HG03045 (cell line): ENCODE data around the gene C22orf42.
"Not testable (repeated sequence)": the region's sequence is repeated elsewhere in the genome, so short reads cannot be mapped to it uniquely, and the experiment has no call there.

Source experiments
- ATAC-seq: cut with Tn5 transposase; IDR thresholded peaks from one replicate; pipeline ENCODE4 v1.9.1; 2021; ENCODE audit warnings: mild to moderate bottlenecking, moderate library complexity; ENCODE audit not compliant: unreplicated experiment

The C22orf42 gene

GRCh38 chr22:32185821-32186220 lies 26.7 kb upstream of the C22orf42 start:
- no peak for ATAC-seq

DNA sequence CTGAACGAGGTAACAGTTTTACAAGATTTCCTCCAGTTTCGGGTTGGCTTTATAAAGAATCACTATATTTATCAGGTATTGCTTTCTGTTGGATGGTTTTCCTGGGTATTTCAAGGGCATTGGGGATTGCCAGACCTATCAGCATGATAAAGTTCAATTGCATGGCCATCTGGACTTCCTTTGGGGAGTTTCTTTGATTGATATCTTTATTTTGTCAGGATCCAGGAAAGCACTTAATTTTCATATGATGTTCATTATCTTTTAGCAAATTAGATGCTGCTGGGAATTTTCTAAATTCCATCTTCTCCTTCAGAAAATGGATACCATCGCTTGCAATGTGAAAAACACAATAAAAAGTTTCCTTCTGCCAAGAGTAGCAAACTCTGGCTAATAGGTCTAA lies 24.5 kb upstream of the C22orf42 start:
- no peak for ATAC-seq

DNA sequence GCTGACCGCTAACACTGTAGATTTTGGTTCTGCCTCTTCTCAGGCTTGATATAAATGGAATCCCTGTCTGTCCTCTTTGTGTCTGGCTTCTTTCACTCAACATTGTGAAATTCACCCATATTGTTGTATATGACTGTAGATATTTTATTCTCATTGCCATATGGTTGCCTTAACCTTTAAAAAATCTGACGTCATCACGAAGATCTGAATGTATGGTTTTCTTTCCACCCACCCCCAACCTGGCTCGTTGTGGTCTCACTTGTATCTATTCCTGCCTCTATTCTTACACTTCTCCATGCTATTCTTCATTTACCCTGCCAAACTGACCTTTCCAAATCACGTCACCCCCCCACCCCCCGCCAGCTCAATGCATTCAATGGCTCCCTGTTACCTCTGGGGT lies 21.9 kb upstream of the C22orf42 start:
- ATAC-seq: no peak

DNA sequence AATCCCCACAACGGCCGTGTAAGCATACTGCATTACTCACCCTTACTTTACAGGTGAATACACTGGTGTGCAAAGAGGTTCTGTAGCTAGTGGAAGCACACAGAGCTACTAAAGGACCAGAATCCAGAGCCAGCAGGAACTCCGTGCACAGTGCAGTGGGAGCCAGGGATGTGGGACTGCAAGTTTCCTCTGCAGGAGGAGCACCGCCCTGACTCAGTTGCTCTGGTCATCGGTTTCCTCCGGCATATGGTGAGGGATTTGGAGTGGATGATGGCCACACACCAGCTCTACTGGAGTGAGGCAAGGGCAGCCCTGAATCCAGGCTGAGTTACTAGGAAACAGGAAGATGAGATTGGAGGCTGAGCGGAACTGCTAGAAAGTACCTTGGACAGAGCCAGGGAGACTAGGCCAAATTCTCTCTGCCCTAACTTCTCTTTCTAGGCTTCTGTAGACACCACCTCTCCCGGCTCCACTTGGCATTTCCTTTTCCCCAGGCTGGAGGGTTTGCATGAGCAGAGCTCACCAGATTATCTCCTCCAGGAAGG lies 18.2 kb upstream of the C22orf42 start:
- ATAC-seq: no peak

GRCh38 chr22:32175683-32176644 lies 16.9 kb upstream of the C22orf42 start:
- no peak for ATAC-seq

DNA sequence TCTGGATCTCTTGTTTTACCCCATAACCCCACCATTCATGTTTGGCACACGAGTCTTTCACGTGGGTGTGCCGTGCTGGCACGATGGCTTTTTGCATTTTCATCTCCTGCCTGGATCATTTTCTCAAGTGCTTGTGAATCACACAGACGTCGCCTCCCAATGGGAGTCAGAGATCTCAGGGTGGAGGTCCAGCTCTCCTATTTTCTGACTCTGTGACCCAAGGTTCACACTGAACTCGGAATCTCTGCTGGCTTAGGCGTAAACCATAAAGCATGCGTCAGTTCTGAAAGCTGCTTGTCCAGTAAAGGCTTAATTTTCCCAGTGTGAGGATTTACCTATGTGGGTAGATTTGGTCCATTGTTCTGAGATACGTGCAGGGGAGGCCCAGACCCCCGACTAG lies 16.0 kb upstream of the C22orf42 start:
- no peak for ATAC-seq

DNA sequence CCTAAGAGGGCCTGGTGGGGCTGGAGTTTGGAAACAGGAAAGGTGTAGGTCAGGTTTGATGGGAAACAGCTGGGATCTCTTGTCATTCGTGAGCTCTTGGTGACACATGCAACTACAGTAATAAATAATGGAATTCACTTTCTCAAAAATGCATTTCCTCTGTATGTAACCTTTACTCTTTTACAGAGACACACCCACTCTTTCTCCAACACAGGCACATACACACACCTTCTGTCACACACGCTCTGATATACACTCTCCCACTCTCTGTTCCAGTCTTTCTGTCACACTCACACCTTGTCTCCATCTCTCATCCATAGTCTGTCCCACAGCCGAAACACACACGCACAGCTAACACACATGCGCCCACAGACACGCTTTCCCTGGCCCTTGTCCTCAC lies 6.6 kb upstream of the C22orf42 start:
- ATAC-seq: no peak

- no peak for ATAC-seq
Measured at GRCh38 chr22:32164075-32164860, 5.2 kb upstream of the C22orf42 start.

GRCh38 chr22:32160411-32160810 lies 1.3 kb upstream of the C22orf42 start:
- not testable (repeated sequence) for ATAC-seq

DNA sequence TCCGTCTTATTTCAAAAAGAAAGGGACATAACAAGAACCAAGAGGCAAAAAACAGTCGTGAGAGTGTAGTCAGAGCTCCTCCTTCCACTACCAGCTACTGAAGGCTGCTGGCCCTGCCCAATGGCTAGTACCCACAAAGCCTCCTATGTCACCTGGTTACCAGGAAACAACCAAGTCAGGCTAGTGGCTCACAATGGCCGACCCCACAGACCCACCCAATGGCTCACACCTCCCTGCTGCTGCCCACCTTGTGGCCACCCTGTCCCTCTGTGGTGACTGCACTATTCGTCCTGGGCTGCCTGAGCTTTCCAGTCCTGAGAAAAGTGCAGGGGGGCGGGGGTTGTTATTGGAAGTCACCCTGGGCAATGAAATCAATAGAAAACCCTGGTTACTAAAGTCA lies 1.5 kb downstream of the C22orf42 start:
- ATAC-seq: not testable (repeated sequence)

DNA sequence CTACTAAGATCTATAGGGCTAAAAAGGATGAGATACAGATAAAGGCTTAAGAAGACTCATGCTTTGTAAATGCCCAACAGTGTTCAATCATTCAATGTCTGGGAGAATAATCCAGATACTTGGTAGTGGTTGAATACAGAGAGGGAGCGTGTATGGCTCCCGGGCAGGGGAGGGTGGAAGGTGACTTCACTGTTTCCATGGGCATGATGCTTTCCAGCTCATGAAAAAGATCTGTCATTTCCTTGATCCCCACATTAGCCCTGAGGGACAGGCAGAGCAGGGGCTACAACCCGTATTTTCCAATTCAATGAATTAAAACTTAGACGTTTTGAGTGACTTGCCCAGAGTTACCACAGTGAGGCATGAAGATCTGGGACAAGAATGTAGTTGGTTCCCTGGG lies 4.4 kb downstream of the C22orf42 start:
- not testable (repeated sequence) for ATAC-seq

GRCh38 chr22:32151641-32152040 lies 7.5 kb downstream of the C22orf42 start:
- not testable (repeated sequence) for ATAC-seq

DNA sequence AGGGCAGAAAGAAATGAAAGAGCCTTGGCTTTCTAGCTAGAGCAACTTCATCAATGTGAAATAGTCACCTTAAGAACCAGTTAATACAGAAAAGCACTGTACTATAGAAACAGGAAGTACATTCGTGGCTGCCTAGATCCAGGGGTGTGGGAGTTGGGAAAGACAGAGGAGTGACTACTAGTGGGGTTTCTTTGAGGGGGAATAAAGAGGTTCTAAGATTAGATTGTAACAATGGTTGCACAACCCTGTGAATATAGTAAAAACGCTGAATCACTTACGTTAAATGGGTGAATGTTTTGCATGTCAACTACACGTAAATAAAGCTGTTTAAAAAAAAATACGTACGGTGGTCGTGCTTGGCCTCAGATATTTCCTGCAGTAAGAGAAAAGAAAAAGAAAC lies 8.5 kb downstream of the C22orf42 start:
- ATAC-seq: not testable (repeated sequence)

DNA sequence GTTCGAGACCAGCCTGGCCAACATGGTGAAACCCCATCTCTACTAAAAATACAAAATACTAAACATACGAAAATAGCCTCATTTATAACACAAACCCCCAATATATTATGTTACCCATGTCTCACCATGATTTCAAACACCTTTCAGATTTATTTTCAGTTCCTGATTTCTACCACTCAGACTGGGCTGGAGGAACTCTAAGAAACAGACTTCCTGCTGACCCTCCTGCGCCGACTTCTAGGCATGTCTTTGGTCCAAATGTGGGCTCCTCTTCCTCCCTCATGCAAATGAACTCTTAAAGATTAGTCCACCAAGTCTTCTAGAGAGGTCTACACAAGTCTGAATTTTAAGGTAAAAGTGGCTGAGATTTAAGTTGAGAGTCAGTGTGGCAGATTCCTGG lies 10.7 kb downstream of the C22orf42 start:
- ATAC-seq: not testable (repeated sequence)

DNA sequence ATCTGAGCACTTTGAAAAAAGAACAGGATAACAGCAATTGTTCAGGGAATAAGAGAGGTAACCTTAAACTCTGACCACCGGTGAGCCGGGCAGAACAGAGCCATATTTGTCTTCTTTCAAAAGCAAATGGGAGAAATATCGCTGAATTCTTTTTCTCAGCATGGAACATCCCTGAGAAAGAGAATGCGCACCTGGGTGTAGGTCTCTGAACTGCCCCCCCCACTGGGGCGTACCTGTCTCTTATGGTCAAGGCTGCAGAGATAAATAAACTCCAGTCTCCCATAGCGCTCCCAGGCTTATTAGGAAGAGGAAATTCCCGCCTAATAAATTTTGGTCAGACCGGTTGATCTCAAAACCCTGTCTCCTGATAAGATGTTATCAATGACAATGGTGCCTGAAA lies 12.0 kb downstream of the C22orf42 start:
- ATAC-seq: not testable (repeated sequence)

- ATAC-seq: no peak
Measured at GRCh38 chr22:32144496-32145274, 14.4 kb downstream of the C22orf42 start.

GRCh38 chr22:32142600-32142999 lies 16.5 kb downstream of the C22orf42 start:
- ATAC-seq: no peak

GRCh38 chr22:32140688-32141087 lies 18.4 kb downstream of the C22orf42 start:
- not testable (repeated sequence) for ATAC-seq

DNA sequence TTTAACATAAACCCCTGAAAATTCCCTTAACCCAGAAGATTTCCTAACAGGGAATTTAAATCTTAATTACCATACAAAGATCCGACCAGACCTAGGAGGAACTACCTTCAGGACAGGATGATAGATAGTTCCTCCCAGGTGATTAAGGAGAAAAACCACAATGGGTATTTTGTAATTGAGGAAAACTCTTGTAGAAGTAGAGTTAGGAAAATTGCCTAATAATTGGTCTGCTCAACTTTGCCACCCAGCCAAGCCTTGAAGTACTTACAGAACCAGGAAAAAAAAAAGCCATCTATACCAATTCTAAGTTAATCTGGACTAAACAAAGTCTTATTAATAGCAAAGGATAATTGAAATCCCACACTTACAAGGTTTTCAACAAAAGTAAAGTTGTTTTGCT lies 20.5 kb downstream of the C22orf42 start:
- not testable (repeated sequence) for ATAC-seq

- not testable (repeated sequence) for ATAC-seq
Measured at GRCh38 chr22:32137731-32138324, 21.3 kb downstream of the C22orf42 start.
